GM19328 (cell line): ENCODE measurements around the gene SNAI1.
"Not testable (repeated sequence)": the region's sequence is repeated elsewhere in the genome, so short reads cannot be mapped to it uniquely, and the experiment has no call there.

Source experiments
- ATAC-seq: cut with Tn5 transposase; IDR thresholded peaks from one replicate; pipeline ENCODE4 v1.9.1; 2021; ENCODE audit warnings: mild to moderate bottlenecking, moderate library complexity; ENCODE audit not compliant: unreplicated experiment

The SNAI1 gene

GRCh38 chr20:49982346-49983122, at the start of gene SNAI1:
Gene SNAI1 (plus strand): TSS chr20:49982980. CDS start chr20:49983060, 80 bp downstream.
- peak; percentile 78 for ATAC-seq

- no peak for ATAC-seq
These were observed 47.0 kb upstream of the SNAI1 start for GRCh38 chr20:49935746-49936152.

- ATAC-seq: peak; percentile 52
These were observed 46.4 kb upstream of the SNAI1 start, which contains the start of gene RNF114 for GRCh38 chr20:49936153-49937026. Gene RNF114 (plus strand): TSS chr20:49936397. CDS start chr20:49936413, 16 bp downstream.

- no peak for ATAC-seq
These were observed 45.5 kb upstream of the SNAI1 start for GRCh38 chr20:49937027-49937929.

GRCh38 chr20:49938173-49939163, 44.3 kb upstream of the SNAI1 start:
- no peak for ATAC-seq

- no peak for ATAC-seq
These were observed 41.3 kb upstream of the SNAI1 start for GRCh38 chr20:49941456-49941855.

GRCh38 chr20:49942303-49942702, 40.5 kb upstream of the SNAI1 start:
- ATAC-seq: no peak

- no peak for ATAC-seq
These were observed 39.8 kb upstream of the SNAI1 start for GRCh38 chr20:49942942-49943341.

- no peak for ATAC-seq
These were observed 37.5 kb upstream of the SNAI1 start for GRCh38 chr20:49945306-49945700.

GRCh38 chr20:49945701-49946477, 36.9 kb upstream of the SNAI1 start:
- ATAC-seq: no peak

- ATAC-seq: no peak
These were observed 34.6 kb upstream of the SNAI1 start for GRCh38 chr20:49948178-49948577.

GRCh38 chr20:49948809-49949507, 33.8 kb upstream of the SNAI1 start:
- no peak for ATAC-seq

- ATAC-seq: no peak
These were observed 31.6 kb upstream of the SNAI1 start for GRCh38 chr20:49951151-49951550.

- no peak for ATAC-seq
These were observed 27.6 kb upstream of the SNAI1 start for GRCh38 chr20:49955167-49955566.

GRCh38 chr20:49955830-49956396, 26.9 kb upstream of the SNAI1 start:
- not testable (repeated sequence) for ATAC-seq

GRCh38 chr20:49956689-49957088, 26.1 kb upstream of the SNAI1 start:
- ATAC-seq: no peak

GRCh38 chr20:49957089-49957938, 25.5 kb upstream of the SNAI1 start:
- not testable (repeated sequence) for ATAC-seq
